ENCODE measurements around the gene ANKMY1. TPM values are rescaled to one million over a fixed set of nuclear protein-coding genes. Genes with fewer than 3 reads are reported as not detected.
A peak's percentile ranks its signal among the peaks of the same experiment; 100 is the strongest.
"Not testable (repeated sequence)": the region's sequence is repeated elsewhere in the genome, so short reads cannot be mapped to it uniquely, and the experiment has no call there.

Gene ANKMY1
- total RNA-seq, 2 donors from 2014 or later, result 12.3 to 18.1 TPM

DNA sequence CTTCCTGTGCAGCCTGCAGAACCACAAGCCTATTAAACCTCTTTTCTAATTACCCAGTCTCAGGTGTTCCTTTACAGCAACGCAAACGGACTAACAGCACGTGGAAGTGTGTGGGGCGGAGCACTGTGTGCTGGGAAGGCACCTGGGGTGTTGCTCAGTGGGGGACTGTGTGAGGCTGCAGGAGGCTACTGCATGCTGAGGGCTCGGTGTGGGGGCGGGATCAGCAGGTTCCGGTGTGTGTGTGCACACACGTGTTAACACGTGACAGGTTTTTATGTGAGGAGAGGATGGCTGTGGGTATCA lies 58.9 kb downstream of the ANKMY1 start:
- intact Hi-C loops (cut with DNase I), result no loop called here
- peak; percentile 11 for DNase-seq
- no peaks in the 10 kb centered on the region for H3K27me3 ChIP-seq
- H3K9me3 ChIP-seq, result no peaks in the 10 kb centered on the region
- no peak overlapping the region for H3K4me3 ChIP-seq
- H3K9ac ChIP-seq (ENCODE audit: low read depth in 2 of 2, low read length in 2 of 2), result no peak overlapping the region
- no peaks in the 10 kb centered on the region for H3K4me1 ChIP-seq
- H3K36me3 ChIP-seq, result no peaks in the 10 kb centered on the region
- TF ChIP-seq, protein P1, sequence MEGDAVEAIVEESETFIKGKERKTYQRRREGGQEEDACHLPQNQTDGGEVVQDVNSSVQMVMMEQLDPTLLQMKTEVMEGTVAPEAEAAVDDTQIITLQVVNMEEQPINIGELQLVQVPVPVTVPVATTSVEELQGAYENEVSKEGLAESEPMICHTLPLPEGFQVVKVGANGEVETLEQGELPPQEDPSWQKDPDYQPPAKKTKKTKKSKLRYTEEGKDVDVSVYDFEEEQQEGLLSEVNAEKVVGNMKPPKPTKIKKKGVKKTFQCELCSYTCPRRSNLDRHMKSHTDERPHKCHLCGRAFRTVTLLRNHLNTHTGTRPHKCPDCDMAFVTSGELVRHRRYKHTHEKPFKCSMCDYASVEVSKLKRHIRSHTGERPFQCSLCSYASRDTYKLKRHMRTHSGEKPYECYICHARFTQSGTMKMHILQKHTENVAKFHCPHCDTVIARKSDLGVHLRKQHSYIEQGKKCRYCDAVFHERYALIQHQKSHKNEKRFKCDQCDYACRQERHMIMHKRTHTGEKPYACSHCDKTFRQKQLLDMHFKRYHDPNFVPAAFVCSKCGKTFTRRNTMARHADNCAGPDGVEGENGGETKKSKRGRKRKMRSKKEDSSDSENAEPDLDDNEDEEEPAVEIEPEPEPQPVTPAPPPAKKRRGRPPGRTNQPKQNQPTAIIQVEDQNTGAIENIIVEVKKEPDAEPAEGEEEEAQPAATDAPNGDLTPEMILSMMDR (IDR thresholded peaks at IDR 0.05), result no peak
- H3K27ac ChIP-seq, result no peak overlapping the region

DNA sequence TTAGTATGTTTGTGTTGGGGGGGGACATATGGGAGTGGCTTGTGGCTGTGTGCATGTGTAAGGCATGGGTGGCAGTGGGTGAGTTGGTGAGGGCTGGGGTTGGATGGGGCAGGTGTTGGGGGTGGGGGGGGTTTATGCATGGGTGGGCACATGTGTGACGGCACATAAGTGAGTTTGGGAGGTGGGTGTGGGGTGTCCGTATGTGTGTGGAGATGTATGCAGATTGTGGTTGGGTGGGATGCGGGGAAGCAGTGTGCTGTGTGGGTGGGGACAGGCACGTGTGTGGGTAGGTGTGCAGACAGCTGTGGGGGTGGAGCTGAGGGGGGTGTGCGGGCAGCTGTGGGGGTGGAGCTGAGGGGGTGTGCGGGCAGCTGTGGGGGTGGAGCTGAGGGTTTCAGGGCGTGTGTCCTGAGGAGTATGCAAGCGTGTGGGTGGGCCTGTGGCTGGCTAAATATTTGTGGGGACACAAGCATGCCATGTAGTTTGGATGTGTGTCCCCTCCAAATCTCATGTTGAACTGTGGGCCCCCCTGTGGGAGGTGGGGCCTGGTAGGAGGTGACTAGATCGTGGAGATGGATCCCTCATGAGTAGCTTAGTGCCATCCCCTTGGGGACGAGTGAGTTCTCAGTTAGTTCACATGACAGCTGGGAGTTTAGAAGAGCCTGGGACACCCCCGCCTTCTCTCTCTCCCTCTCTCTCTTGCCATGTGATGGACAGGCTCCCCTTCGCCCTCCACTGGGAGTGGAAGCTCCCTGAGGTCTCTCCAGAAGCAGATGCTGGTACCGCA lies 59.4 kb downstream of the ANKMY1 start:
- H3K9me3 ChIP-seq, result no peaks in the 10 kb centered on the region
- intact Hi-C loops (cut with DNase I), result no loop called here
- no peak for DNase-seq

DNA sequence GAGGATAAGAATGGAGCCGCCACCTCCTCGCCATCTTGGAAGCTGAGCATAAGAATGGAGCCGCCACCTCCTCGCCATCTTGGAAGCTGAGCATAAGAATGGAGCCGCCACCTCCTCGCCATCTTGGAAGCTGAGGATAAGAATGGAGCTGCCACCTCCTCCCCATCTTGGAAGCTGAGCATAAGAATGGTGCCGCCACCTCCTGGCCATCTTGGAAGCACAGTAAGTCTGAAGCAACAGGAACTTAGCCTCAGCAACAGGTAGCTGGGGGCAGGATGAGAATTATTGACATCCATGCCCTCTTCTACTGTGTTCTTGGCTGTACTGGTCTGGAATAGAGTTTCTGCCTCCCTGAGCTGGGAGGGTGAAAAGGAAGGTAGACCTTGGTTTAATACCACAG lies 60.7 kb downstream of the ANKMY1 start:
- H3K27ac ChIP-seq; H3K4me1 ChIP-seq; H3K9ac ChIP-seq (ENCODE audit: low read depth in 2 of 2, low read length in 2 of 2); H3K27me3 ChIP-seq; H3K4me3 ChIP-seq; H3K36me3 ChIP-seq; H3K9me3 ChIP-seq; intact Hi-C loops (cut with DNase I): not testable (repeated sequence)
- DNase-seq, result peak; percentile 15

More for the DNA sequence above, 59.4 kb downstream of the ANKMY1 start:
- H3K4me1 ChIP-seq, result no peaks in the 10 kb centered on the region
- H3K9ac ChIP-seq (ENCODE audit: low read depth in 2 of 2, low read length in 2 of 2), result no peak overlapping the region
- H3K27me3 ChIP-seq, result no peaks in the 10 kb centered on the region
- no peak overlapping the region for H3K27ac ChIP-seq
- no peak overlapping the region for H3K4me3 ChIP-seq
- no peaks in the 10 kb centered on the region for H3K36me3 ChIP-seq
- TF ChIP-seq, protein P1 (IDR thresholded peaks at IDR 0.05), result no peak

DNA sequence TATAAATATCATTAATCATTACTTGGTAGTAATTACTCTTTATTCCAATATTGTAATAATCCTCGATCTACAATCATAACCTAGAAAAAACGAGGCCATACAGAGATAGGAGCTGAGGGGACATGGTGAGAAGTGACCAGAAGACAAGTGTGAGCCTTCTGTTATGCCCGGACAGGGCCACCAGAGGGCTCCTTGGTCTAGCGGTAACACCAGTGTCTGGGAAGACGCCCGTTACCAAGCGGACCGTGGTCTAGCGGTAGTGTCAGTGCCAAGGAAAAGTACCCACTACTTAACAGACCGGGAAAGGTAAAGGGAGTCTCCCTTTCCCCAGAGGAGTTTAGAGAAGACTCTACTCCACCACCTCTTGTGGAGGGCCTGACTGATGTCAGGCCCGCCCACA lies 62.8 kb downstream of the ANKMY1 start:
- H3K4me1 ChIP-seq; H3K9me3 ChIP-seq; H3K27ac ChIP-seq; H3K4me3 ChIP-seq; H3K9ac ChIP-seq (ENCODE audit: low read depth in 2 of 2, low read length in 2 of 2); H3K27me3 ChIP-seq; intact Hi-C loops (cut with DNase I); H3K36me3 ChIP-seq: not testable (repeated sequence)
- DNase-seq, result peak; percentile 12

DNA sequence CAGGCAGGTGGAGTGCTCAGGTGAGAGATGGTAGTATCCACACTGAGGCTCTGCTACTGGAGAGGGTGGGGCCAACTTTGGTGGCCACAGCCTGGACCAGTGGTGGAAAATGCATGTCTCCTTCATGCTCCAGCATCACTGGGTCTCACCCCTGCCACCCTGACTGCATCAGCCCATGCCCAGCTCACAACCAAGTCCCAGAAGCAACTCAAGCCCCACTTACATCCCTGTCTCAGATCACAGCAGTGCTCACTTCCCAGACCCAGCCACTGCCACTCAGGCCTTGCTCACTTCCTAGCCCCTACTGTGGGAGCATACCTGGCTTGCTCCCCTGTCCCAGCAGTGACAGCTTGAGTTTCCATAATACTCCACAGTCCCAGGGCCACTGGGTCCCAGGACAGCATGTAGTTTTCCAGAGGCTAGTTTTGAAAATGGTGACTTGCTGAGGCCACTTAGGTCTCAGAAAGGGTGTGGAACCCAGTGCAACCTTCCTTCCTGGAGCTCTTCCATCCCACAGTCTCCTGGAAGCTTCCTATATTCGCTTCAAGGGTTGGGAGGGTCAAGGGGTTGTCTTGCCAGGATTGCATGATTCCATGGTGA lies 63.5 kb downstream of the ANKMY1 start:
- H3K27ac ChIP-seq, result no peak overlapping the region
- intact Hi-C loops (cut with DNase I), result no loop called here
- no peak overlapping the region for H3K4me3 ChIP-seq
- DNase-seq, result no peak
- H3K36me3 ChIP-seq, result no peaks in the 10 kb centered on the region
- peaks cover 4% of the 10 kb centered on the region for H3K9me3 ChIP-seq
- no peaks in the 10 kb centered on the region for H3K4me1 ChIP-seq
- TF ChIP-seq, protein P1 (IDR thresholded peaks at IDR 0.05), result no peak
- no peak overlapping the region for H3K9ac ChIP-seq (ENCODE audit: low read depth in 2 of 2, low read length in 2 of 2)
- no peaks in the 10 kb centered on the region for H3K27me3 ChIP-seq

DNA sequence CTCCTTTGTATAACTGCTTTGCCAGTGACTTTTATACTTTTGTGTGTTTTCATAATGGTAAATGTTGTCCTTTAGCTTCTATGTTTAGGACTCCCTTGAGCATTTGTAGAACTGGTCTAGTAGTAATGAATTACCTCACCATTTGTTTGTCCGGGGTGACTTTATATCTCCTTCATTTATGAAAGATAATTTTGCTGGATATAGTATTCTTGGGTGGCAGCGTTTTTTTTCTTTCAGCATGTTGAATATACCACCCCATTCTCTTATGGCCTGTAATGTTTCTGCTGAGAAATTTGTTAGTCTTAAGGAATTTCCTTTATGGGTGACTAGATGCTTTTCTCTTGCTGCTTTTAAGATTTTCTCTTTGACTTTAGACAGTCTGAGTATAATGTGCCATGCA lies 66.3 kb downstream of the ANKMY1 start:
- H3K9ac ChIP-seq (ENCODE audit: low read depth in 2 of 2, low read length in 2 of 2), result no peak overlapping the region
- H3K4me3 ChIP-seq, result no peak overlapping the region
- H3K9me3 ChIP-seq, result peaks cover 4% of the 10 kb centered on the region
- intact Hi-C loops (cut with DNase I), result no loop called here
- TF ChIP-seq, protein P1 (IDR thresholded peaks at IDR 0.05), result no peak
- H3K4me1 ChIP-seq, result no peaks in the 10 kb centered on the region
- no peak for DNase-seq
- H3K27ac ChIP-seq, result no peak overlapping the region
- no peaks in the 10 kb centered on the region for H3K36me3 ChIP-seq
- H3K27me3 ChIP-seq, result no peaks in the 10 kb centered on the region

Data from colonic mucosa (tissue), 4 donors.